H1 (cell line): ENCODE data around the gene CBX4. TPM values are rescaled to one million over a fixed set of nuclear protein-coding genes. Genes with fewer than 3 reads are reported as not detected.

Experiments used
- CTCF ChIA-PET: fragments of 300-600 bp; sonication (Branson Sonifier 250); formaldehyde crosslinking; loops from one replicate; lab custom pipeline; 2021; ENCODE audit not compliant: partially characterized antibody; lab: Charles Lee
- POLR2A ChIA-PET: fragments of 300-600 bp; sonication (Branson Sonifier 250); formaldehyde crosslinking; loops from one replicate; lab custom pipeline; 2021; ENCODE audit warnings: inconsistent platforms; ENCODE audit not compliant: partially characterized antibody; lab: Charles Lee
- DNase-seq, 2 experiments: peaks; one replicate each; pipeline versions ENCODE4 v3.0.0 to v3.0.0-alpha.2; 2010 to 2022; ENCODE audit warnings: low spot score in 2 of 2, low read depth in 1 of 2, mixed read lengths in 1 of 2
- FAIRE-seq: peaks from 2 replicates; lab custom pipeline; 2011; peaks lifted over from hg19 to GRCh38; lab: Jason Lieb, UNC
- H2AFZ ChIP-seq: 2 replicates; pipeline ENCODE4 v1.8.1; 2012; ENCODE audit warnings: low read length, inconsistent platforms
- H2AK5ac ChIP-seq: 2 replicates; pipeline ENCODE4 v1.6.1; 2013; ENCODE audit warnings: low read depth, low read length
- H2BK120ac ChIP-seq: replicated peaks from 2 replicates; pipeline ENCODE3; 2013; ENCODE audit warnings: low read depth, low read length, inconsistent platforms
- H2BK12ac ChIP-seq: 2 replicates; pipeline ENCODE4 v1.6.1; 2013; ENCODE audit warnings: low read depth, low read length
- H2BK15ac ChIP-seq: 2 replicates; pipeline ENCODE4 v1.6.1; 2013; ENCODE audit warnings: low read length
- H2BK20ac ChIP-seq: 2 replicates; pipeline ENCODE4 v1.6.1; 2013; ENCODE audit warnings: low read length
- H2BK5ac ChIP-seq: 2 replicates; pipeline ENCODE4 v1.6.1; 2013; ENCODE audit warnings: low read depth, low read length
- H3K14ac ChIP-seq: 2 replicates; pipeline ENCODE4 v1.6.1; 2013; ENCODE audit warnings: inconsistent platforms; ENCODE audit not compliant: insufficient read length
- H3K18ac ChIP-seq: 2 replicates; pipeline ENCODE4 v1.6.1; 2013; ENCODE audit warnings: low read length; ENCODE audit errors: extremely low read depth
- H3K23ac ChIP-seq: 2 replicates; pipeline ENCODE4 v1.6.1; 2013; ENCODE audit warnings: inconsistent platforms; ENCODE audit not compliant: insufficient read length
- H3K23me2 ChIP-seq: 2 replicates; pipeline ENCODE4 v1.6.1; 2013; ENCODE audit warnings: low read depth, low read length
- H3K27ac ChIP-seq: 2 replicates; pipeline ENCODE4 v1.6.1; 2011; ENCODE audit warnings: low read depth, low read length, inconsistent platforms
- H3K27me3 ChIP-seq, 4 experiments: replicated peaks in 1 of 4; 1 replicate in 1 of 4; 2 replicates in 3 of 4; pipeline versions ENCODE4 v1.6.1 to v1.8.1; 2011 to 2013; ENCODE audit warnings: low read length in 3 of 4, mild to moderate bottlenecking in 3 of 4, inconsistent platforms in 2 of 4, mixed read lengths in 2 of 4, moderate library complexity in 1 of 4; ENCODE audit not compliant: control insufficient read depth in 3 of 4, insufficient read depth in 3 of 4; ENCODE audit errors: extremely low read depth in 1 of 4
- H3K36me3 ChIP-seq, 4 experiments: 2 replicates each; pipeline versions ENCODE4 v1.6.1 to v1.8.1; 2011 to 2013; ENCODE audit warnings: mild to moderate bottlenecking in 4 of 4, low read length in 3 of 4, moderate library complexity in 2 of 4, control low read depth in 1 of 4, inconsistent platforms in 1 of 4; ENCODE audit not compliant: insufficient read depth in 4 of 4, control insufficient read depth in 2 of 4
- H3K4ac ChIP-seq: replicated peaks from 2 replicates; pipeline ENCODE3; 2013; ENCODE audit warnings: low read length, low read depth, mixed read lengths, inconsistent platforms; ENCODE audit not compliant: insufficient read length
- H3K4me1 ChIP-seq, 4 experiments: replicated peaks in 1 of 4; 1 replicate in 1 of 4; 2 replicates in 3 of 4; pipeline versions ENCODE4 v1.6.1 to v1.8.1; 2011 to 2013; ENCODE audit warnings: low read length in 3 of 4, inconsistent platforms in 2 of 4, mixed read lengths in 1 of 4; ENCODE audit not compliant: insufficient read depth in 4 of 4, control insufficient read depth in 3 of 4
- H3K4me2 ChIP-seq, 2 experiments: 2 replicates each; pipeline versions ENCODE4 v1.6.1 to v1.8.1; 2011 to 2013; ENCODE audit warnings: low read depth in 2 of 2, low read length in 2 of 2, control low read depth in 1 of 2, inconsistent platforms in 1 of 2, mild to moderate bottlenecking in 1 of 2; ENCODE audit not compliant: insufficient read depth in 1 of 2
- H3K4me3 ChIP-seq, 4 experiments: fragments of 200-600, 300-600 bp in 1 of 4; sonication (generic), shearing (Covaris generic), sonication (Bioruptor Twin) in 1 of 4; 2 replicates each; pipeline versions ENCODE4 v1.5.1 to v1.8.1; 2011 to 2016; ENCODE audit warnings: low read length in 4 of 4, low read depth in 3 of 4, control low read depth in 2 of 4, inconsistent platforms in 2 of 4, mild to moderate bottlenecking in 2 of 4, mixed read lengths in 1 of 4, moderate library complexity in 1 of 4; ENCODE audit not compliant: insufficient read depth in 2 of 4; ENCODE audit errors: extremely low read depth in 1 of 4
- H3K56ac ChIP-seq: replicated peaks from 2 replicates; pipeline ENCODE3; 2013; ENCODE audit warnings: low read depth, mild to moderate bottlenecking, mixed read lengths, low read length, inconsistent platforms; ENCODE audit not compliant: insufficient read length
- H3K79me1 ChIP-seq: 2 replicates; pipeline ENCODE4 v1.6.1; 2013; ENCODE audit warnings: low read depth, low read length, control low read depth
- H3K79me2 ChIP-seq, 2 experiments: 2 replicates each; pipeline versions ENCODE4 v1.6.1 to v1.8.1; 2012 to 2013; ENCODE audit warnings: low read length in 2 of 2, mild to moderate bottlenecking in 2 of 2, inconsistent platforms in 1 of 2; ENCODE audit not compliant: insufficient read depth in 2 of 2, control insufficient read depth in 1 of 2
- H3K9ac ChIP-seq, 4 experiments: replicated peaks in 1 of 4; 1 replicate in 1 of 4; 2 replicates in 3 of 4; pipeline versions ENCODE4 v1.6.1 to v1.8.1; 2011 to 2013; ENCODE audit warnings: low read depth in 3 of 4, low read length in 3 of 4, control low read depth in 2 of 4, mild to moderate bottlenecking in 2 of 4, moderate library complexity in 2 of 4, inconsistent platforms in 1 of 4; ENCODE audit errors: extremely low read depth in 1 of 4
- H3K9me3 ChIP-seq, 2 experiments: 2 replicates each; pipeline versions ENCODE4 v1.6.1 to v1.8.1; 2012 to 2013; ENCODE audit warnings: mild to moderate bottlenecking in 2 of 2, moderate library complexity in 2 of 2, control low read depth in 1 of 2, inconsistent platforms in 1 of 2, low read depth in 1 of 2, low read length in 1 of 2, mixed read lengths in 1 of 2; ENCODE audit not compliant: insufficient read depth in 2 of 2
- H4K20me1 ChIP-seq, 2 experiments: replicated peaks in 1 of 2; 2 replicates each; pipeline versions ENCODE3 to v1.8.1; 2011 to 2013; ENCODE audit warnings: inconsistent platforms in 2 of 2, low read length in 2 of 2, mild to moderate bottlenecking in 1 of 2; ENCODE audit not compliant: insufficient read depth in 2 of 2, control insufficient read depth in 1 of 2
- H4K5ac ChIP-seq: 2 replicates; pipeline ENCODE4 v1.6.1; 2013; ENCODE audit warnings: low read length, low read depth, mixed read lengths, inconsistent platforms; ENCODE audit not compliant: insufficient read length
- H4K8ac ChIP-seq: 2 replicates; pipeline ENCODE4 v1.8.0; 2013; ENCODE audit warnings: mild to moderate bottlenecking, moderate library complexity, low read length, inconsistent platforms; ENCODE audit not compliant: insufficient read depth; ENCODE audit errors: extremely low read depth
- H4K91ac ChIP-seq: replicated peaks from 2 replicates; pipeline ENCODE3; 2013; ENCODE audit warnings: low read length, mixed read lengths, inconsistent platforms; ENCODE audit not compliant: insufficient read length
- GABPA ChIP-seq: IDR thresholded peaks from 2 replicates; pipeline ENCODE4 v1.6.1; 2011; ENCODE audit warnings: mild to moderate bottlenecking, low read length, moderate library complexity, borderline replicate concordance; ENCODE audit not compliant: insufficient read depth
- POLR2A ChIP-seq, 2 experiments: IDR thresholded peaks; 1 replicate in 1 of 2; 2 replicates in 1 of 2; pipeline ENCODE4 v1.6.1; 2011; ENCODE audit warnings: low read depth in 2 of 2, low read length in 2 of 2, mild to moderate bottlenecking in 2 of 2; ENCODE audit errors: control extremely low read depth in 1 of 2
- SIN3A ChIP-seq, 2 experiments: IDR thresholded peaks in 1 of 2; conservative IDR thresholded peaks in 1 of 2; 2 replicates each; pipeline ENCODE4 v1.6.1; 2011 to 2012; ENCODE audit warnings: low read length in 2 of 2, improper control_type of control experiment in 1 of 2, low read depth in 1 of 2, mild to moderate bottlenecking in 1 of 2
- SP2 ChIP-seq: IDR thresholded peaks from 2 replicates; pipeline ENCODE4 v1.6.1; 2012; ENCODE audit warnings: mild to moderate bottlenecking, low read length, inconsistent platforms
- WGBS, 2 experiments: shearing (Covaris generic) in 1 of 2; methylation state at CpG; one replicate each; pipeline versions ENCODE4 v1.1.6 to v1.1.7; 2013 to 2015; ENCODE audit warnings: low lambda C conversion rate in 2 of 2, mixed read lengths in 2 of 2, inconsistent platforms in 1 of 2, low coverage in 1 of 2, missing lambda C conversion rate in 1 of 2; ENCODE audit not compliant: insufficient replicate concordance in 2 of 2, insufficient coverage in 1 of 2, insufficient read length in 1 of 2; ENCODE audit errors: extremely low coverage in 1 of 2, missing lambda C conversion rate in 1 of 2; 5-methylcytosine and 5-hydroxymethylcytosine counted together
- polyA plus RNA-seq, 7 experiments: library from polyadenylated mRNA; depleted of rRNA in 3 of 7; stranded (reverse) in 5 of 7; unstranded in 2 of 7; fragments of >200 nt in 5 of 7; fragments of 200-250 nt in 2 of 7; gene quantifications; 1 replicate in 5 of 7; 2 replicates in 1 of 7; 4 replicates in 1 of 7; pipeline versions ENCODE4 v1.2.1 to v1.2.3, GENCODE V29; 2011 to 2013; ENCODE audit warnings: missing spikeins in 2 of 7, mixed read lengths in 2 of 7
- total RNA-seq: library from RNA; stranded (reverse); fragmentation: NEBNext Ultra II Directional; extraction: Animal tissue kit (Norgen Biotek cat#: 25700); gene quantifications from 2 replicates; pipeline ENCODE4 v1.2.1, GENCODE V29; 2021
- TF ChIP-seq, protein P1 (sequence below): IDR thresholded peaks from 2 replicates; pipeline ENCODE4 v1.6.1; 2011; ENCODE audit warnings: low read depth, mild to moderate bottlenecking, low read length; ENCODE audit not compliant: insufficient read depth
- TF ChIP-seq, protein P2 (sequence below): IDR thresholded peaks from 2 replicates; pipeline ENCODE4 v1.6.1; 2012; ENCODE audit warnings: inconsistent platforms

CBX4 gene
- total and polyA plus RNA-seq, 2 of the 8 experiments (the other 6 are each of a cell fraction or from before 2014, with no cell fraction given): 1.8 to 4.0 TPM

DNA sequence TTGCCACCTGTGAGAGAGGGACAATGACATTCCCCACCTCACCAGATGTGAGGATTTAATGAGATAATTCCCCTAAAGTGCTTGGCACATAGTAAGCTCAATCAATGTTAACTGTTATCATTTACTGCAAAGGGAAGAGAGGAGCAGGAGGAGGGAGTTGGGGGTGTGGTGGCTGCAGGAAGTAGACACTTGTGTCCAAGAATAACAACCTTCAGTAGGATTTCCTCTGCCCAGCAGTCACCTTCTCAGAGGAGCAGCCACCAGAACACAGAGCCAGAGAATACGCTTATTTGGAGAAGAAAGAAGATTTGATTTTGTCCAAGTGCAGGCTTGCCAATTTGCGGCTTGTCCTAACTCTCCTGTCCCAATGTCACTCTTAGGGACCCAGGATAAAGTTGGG is 10.2 kb downstream of the CBX4 start:
- Histone ChIP-seq H3K9ac (no peak overlapping the region), H2BK15ac (0 out of 2 replicates have a peak overlapping the region, but pooled peaks have one; percentile 29), H4K8ac (no peak overlapping the region), H2BK120ac (no peak overlapping the region), H3K36me3 (peaks cover 0 to 2% (median 0%) of the 10 kb centered on the region in 4 experiments; a peak in 2 of 8 replicates), H2BK5ac (no peak overlapping the region), H2BK20ac (no peak overlapping the region), H3K23me2 (peaks cover 5% of the 10 kb centered on the region; the same call in 1 of the 2 replicates), H4K5ac (no peak overlapping the region), H2BK12ac (0 out of 2 replicates have a peak overlapping the region, but pooled peaks have one; percentile 39), H4K91ac (no peak overlapping the region), H3K14ac (no peak overlapping the region), H3K56ac (no peak overlapping the region), H2AK5ac (no peak overlapping the region), H3K18ac (no peak overlapping the region), H3K4me3 (no peak overlapping the region), H3K27me3 (peaks cover 41 to 93% (median 78%) of the 10 kb centered on the region in 4 experiments), H3K23ac (no peak overlapping the region), H3K4me1 (peaks cover 0 to 31% (median 6%) of the 10 kb centered on the region in 4 experiments; a peak in 6 of 7 replicates), H3K9me3 (no peaks in the 10 kb centered on the region; a peak in 1 of 4 replicates), H3K79me1 (no peaks in the 10 kb centered on the region), H3K79me2 (no peaks in the 10 kb centered on the region), H3K4me2 (no peak overlapping the region), H3K4ac (no peak overlapping the region), H2AFZ (no peak overlapping the region), H4K20me1 (peaks cover 0 to 5% of the 10 kb centered on the region in 2 experiments), H3K27ac (no peak overlapping the region)
- 72% methylated on average over 2 of the region's 2 CpGs; no CpG with 5 or more reads in 1 of the 2 experiments for WGBS, 2 experiments
- CTCF ChIA-PET: interaction anchor here (0.6 to 24.7 kb wide), 10 partner anchors 7 to 127 kb away, joined by 3 to 576 read pairs (median 4); partner anchors contain the start of genes CBX4 and CBX8
- POLR2A ChIA-PET: interaction anchor here (0.7 to 15.2 kb wide), 3 partner anchors 18 to 81 kb away, joined by 3 to 374 read pairs (median 7); partner anchors contain the start of gene CBX8
- FAIRE-seq (no peak), DNase-seq (no peak)
- TF ChIP-seq SP2 (no peak), SIN3A (conservative IDR thresholded peaks at IDR 0.05 in 1 of 2, IDR thresholded peaks at IDR 0.05 in 1 of 2; ENCODE audit: low read depth in 1 of 2, low read length in 2 of 2) (no peak), GABPA (no peak), POLR2A (IDR thresholded peaks at IDR 0.05; ENCODE audit: control extremely low read depth in 1 of 2, low read depth in 2 of 2, low read length in 2 of 2) (no peak)
- TF ChIP-seq, protein P1, sequence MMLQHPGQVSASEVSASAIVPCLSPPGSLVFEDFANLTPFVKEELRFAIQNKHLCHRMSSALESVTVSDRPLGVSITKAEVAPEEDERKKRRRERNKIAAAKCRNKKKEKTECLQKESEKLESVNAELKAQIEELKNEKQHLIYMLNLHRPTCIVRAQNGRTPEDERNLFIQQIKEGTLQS: no peak
- TF ChIP-seq, protein P2, sequence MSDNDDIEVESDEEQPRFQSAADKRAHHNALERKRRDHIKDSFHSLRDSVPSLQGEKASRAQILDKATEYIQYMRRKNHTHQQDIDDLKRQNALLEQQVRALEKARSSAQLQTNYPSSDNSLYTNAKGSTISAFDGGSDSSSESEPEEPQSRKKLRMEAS: no peak
